Measurements from ENCODE around the gene SNX5.

- TF ChIP-seq CTCF (IDR thresholded peaks at IDR 0.05) (no peak), POLR2A (IDR thresholded peaks at IDR 0.05) (no peak)
Measured at GRCh38 chr20:18012901-18013300, 44.3 kb upstream of the SNX5 start.
